T-helper 9 cell (primary cell): ENCODE data around the gene TRPC4AP.
"Not testable (repeated sequence)": the region's sequence is repeated elsewhere in the genome, so short reads cannot be mapped to it uniquely, and the experiment has no call there.

Experiments used
- DNase-seq: peaks from one replicate; pipeline ENCODE4 v3.0.0-alpha.2; 2020

Gene TRPC4AP

DNA sequence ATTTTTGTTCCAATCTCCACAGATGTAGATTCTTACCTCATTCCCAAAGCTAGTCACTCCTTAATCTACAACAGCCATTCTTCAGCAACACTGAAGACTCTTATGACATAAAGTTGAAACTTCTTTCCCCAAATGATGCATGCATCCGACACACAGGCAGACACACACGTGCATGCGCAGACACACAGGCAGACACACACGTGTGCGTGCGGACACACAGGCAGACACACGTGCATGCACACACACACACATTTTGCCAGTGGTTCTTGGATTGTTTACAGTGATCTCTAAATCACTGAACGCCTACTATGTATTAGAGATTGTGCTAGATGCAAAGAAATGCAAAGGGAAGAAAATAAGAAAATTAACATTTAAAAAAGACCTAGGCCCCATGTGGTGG is 9.0 kb upstream of the TRPC4AP start:
- DNase-seq = no peak

DNA sequence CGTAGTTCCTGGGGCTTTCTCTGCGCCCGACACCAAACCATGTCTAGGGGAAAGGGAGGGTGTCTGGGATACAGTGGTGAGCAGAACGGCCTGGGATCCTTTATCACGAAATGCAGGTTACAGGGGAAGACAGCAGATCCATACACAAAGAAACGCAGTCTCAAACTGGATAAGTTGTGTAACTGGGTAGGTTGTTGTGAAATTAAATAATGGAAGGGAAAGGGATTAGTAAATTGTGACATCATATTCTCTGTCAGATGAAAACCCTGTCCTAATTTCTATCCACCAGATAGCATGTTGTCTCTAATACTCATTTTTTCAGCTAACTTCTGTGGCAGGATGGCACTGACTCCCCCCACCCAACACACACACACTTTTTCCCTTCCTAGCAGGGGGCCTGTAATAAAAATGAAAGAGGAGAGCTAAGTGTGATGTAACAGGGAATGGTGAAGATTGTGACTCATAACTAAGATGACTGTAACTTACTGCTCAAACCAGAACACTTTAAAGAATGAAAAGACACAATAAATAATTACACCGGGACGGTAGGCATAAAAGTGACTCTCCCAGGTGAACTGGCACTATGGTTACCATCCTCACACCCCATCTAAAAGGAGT is 769 bp upstream of the TRPC4AP start:
- DNase-seq = no peak

DNA sequence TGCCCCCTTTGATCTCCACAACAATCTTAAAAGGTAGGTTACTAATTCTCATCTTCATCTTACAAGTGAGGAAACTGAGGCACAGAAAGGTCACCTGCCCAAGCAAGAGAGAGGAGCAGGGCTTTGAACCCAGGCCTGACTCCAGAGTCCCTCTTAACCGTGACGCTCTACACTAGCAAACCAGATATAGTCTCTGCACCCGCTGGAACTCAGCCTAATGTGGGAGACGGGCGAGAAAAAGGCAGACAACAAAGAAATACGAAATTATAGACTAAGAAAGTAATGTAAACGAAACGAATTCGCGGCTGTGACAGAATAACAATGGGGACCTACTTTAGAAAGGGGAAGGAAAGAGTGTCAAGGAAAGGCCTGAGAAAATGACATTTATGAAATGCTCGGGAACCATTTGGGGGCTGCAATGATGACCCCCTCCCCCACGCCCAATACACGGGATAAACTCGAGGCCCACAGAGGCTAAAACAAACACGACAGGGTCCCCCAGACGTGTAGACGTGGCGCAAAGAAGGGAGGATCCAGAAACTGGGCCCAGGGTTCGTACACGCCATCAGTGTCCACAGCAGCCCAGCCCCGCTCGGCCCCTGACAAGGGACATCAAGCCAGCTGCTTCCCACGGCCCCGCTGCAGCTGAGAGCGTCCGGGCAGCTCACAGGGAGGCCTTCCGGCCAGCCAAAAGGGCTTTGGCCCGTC is 637 bp downstream of the TRPC4AP start:
- no peak for DNase-seq

DNA sequence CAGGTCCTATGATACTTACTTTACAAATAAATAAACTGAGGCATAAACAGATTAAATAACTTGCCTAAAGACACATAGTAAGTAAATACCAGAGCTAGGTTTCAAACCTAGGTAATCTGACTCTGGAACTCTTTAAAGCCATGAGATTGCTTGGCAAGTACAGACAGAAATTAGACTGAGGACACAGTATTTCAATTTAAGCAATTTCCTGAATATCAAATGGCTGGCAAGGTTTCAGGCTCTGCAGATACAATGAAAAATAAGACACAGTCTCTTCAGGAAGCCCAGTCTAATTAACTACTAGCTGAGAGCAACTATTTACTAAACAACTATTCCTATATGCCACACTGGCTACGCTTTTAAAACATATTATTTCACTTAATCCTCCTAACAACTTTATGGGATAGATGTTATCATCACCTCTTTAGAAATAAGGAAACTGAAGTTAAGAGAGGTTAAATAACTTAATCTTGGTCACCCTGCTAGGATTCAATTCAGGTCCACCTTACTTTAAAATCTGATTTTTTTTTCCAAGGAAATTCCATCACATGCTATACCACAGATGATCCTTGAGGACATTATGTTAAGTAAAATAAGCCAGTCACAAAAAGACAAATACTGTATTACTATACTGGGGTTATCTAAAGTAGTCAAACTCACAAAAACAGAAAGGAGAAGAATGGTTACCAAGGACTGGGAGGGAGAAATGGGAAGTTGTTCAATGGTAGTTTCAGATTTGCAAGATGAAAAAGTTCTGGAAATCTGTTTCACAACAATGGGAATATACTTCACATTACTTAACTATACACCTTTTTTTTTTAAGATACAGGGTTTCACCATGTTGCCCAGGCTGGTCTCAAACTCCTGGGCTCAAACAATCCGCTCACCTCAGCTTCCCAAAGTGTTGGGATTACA is 4.1 kb downstream of the TRPC4AP start:
- DNase-seq = no peak

DNA sequence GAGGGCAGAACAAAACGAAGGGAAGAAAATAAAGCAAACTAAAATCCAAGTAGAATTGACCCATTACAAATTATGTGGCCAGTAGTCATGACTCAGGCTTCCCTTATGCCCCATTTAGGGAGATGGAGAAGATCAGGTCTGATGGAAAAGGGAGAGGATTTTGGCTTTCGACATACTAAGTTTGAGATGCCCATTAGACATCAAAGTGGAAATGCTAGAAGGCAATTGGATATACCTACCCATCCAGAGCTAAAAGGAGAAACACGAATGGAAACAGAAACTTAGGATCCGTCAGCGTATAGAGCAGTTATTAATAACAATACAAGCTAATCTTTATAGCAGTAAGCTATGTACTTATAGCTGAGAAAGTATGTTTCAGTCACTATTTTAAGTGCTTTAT is 4.8 kb downstream of the TRPC4AP start:
- DNase-seq = no peak

DNA sequence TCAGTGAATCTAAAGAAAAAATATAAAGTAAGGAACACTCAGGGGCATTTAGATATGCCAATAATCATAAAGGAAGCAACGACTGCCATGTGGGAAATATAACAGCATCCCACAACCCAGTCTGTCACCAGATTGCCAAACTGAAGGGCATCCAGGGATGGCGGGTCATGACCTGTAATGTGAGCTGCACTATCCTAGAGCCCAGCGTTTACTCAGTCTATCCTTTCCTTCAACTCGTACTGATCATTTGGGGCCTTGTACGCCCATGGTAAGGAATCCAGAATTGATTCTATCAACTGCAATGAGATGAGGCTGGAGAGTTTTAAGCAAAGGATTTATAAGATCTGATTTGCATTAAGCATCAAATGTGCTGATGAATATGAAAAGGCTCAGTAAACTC is 5.3 kb downstream of the TRPC4AP start:
- DNase-seq = no peak

DNA sequence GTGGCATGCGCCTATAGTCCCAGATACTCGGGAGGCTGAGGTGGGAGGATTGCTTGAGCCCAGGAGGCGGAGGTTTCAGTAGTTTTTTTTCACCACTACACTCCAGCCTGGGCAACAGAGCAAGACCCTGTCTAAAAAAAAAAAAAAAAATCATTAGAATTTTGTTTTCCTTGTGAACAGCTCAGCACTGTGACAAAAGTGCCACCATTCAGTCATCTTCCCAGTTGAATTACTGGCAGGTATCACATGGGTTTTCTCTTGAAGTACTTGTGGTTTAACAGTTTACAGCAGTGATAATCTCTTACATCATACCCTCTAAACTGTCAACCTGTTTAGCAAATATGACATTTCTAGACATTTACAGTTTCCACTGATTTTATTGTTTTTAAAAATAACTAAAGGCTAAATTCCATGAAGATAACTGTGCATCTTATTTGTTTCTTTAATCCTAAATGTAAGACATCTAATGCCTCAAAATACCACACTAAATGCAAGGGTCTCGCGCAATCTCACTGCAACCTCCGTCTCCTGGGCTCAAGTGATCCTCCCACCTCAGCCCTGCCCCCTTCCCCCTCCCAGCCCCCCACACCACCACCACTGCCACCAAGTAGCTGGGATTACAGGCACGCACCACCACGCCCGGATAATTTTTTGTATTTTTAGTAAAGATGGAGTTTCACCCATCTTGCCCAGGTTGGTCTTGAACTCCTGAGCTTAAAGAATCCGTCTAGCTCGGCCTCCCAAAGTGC is 7.0 kb downstream of the TRPC4AP start:
- DNase-seq = no peak

DNA sequence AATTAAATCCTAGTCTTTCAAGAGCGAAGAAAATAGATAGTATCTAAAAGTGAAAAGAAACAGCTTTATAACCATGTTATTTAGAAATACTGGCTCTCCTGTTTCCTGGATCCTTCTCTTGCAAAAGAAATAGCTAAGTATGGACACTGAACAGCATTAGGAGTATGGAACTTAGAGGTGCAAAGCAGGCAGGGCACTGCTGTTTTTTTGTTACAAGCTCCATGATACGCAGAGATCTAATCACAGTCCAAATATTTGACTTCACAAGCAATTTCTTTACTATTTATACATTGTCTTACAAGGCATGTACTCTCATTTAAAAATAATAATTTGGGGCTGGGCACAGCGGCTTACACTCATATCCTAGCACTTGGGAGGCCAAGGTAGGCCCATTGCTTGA is 7.6 kb downstream of the TRPC4AP start:
- no peak for DNase-seq

DNA sequence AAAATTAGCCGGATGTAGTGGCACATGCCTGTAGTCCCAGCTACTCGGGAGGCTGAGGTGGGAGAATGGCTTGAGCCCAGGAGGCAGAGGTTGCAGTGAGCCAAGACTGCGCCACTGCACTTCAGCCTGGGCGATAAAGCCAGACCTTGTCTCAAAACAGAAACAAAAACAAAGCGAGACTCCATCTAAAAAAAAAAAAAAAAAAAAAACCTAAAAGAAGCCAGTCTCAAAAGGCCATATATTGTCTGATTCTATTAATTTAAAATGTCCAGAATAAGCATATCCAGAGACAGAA is 12.3 kb downstream of the TRPC4AP start:
- not testable (repeated sequence) for DNase-seq

DNA sequence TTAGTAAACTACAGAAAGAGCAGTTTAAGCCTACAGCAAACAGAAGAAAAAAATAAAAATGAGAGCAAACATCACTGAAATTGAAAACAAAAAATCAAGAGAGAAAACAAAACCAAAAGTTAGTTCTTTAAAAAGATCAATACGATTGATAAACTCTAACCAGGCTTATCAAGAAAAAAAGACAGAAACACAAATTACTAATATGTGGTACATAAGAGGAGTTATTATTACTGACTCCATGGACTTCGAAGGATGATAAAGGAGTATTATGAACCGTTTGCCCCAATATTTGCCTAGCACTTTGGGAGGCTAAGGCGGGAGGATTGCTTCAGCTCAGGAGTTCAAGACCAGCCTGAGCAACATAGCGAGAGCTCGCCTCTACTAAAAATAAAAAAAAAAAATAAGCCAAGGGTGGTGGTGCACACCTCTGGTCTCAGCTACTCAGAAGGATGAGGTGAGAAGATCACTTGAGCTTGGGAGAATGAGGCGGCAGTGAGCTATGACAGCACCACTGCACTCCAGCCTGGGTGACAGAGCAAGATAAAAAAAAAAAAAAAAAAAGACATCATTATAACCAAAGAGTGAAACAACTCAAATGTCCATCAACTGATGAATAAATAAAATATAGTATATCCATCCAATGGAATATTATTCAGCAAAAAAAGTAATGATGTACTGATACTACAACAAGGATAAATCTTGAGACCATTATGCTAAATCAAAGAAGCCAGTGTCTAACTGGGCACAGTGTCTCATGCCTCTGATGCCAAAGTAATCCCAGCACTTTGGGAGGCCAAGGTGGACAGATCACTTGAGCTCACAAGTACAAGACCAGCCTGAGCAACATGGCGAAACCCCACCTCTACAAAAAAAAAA is 12.9 kb downstream of the TRPC4AP start:
- DNase-seq = no peak

DNA sequence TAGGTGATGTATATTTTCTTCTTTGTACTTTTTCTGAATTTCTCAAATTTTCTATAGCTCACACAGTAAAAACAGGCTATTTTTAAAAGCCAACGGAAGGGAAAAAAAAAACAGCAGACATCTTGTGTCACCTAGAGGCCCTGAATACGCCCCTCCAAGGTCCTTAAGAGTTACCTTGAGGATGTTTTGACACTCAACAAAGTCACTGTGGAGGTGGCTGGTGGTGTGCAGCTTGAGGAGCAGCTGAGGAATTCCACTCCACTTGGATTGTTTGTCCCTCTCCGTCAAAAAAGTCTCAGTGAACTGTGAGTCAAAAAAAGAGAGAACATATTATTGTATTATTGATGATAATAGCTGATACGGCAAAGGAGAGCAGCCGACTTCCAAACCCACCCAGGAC is 14.7 kb downstream of the TRPC4AP start:
- no peak for DNase-seq

DNA sequence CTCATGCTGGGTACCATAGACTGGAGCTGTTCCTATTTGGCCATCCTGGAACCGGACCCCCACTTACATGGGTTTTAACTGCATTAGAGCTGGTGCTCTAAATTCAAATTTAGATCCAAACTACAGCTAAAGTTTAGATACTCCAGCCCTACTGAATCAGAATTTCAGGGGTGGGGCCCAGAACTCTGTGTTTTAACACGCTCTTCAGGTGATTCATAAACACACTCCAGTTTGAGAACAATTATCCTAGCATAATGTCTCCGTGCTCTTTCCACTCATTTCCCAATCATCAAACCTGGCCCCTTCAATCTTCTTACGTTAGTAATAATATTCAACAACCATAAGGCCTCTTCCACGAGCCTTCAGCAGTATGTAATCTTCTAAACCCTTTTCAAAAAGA is 15.3 kb downstream of the TRPC4AP start:
- no peak for DNase-seq

DNA sequence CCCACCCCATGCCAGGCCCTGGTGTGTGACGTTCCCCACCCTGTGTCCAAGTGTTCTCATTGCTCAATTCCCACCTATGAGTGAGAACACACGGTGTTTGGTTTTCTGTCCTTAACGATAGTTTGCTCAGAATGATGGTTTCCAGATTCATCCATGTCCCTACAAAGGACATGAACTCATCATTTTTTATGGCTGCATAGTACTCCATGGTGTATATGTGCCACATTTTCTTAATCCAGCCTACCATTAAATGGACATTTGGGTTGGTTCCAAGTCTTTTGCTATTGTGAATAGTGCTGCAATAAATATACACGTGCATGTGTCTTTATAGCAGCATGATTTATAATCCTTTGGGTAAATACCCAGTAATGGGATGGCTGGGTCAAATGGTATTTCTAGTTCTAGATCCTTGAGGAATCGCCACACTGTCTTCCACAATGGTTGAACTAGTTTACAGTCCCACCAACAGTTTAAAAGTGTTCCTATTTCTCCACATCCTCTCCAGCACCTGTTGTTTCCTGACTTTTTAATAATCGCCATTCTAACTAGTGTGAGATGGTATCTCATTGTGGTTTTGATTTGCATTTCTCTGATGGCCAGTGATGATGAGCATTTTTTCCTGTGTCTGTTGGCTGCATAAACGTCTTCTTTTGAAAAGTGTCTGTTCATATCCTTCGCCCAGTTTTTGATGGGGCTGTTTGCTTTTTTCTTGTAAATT is 21.0 kb downstream of the TRPC4AP start:
- not testable (repeated sequence) for DNase-seq

DNA sequence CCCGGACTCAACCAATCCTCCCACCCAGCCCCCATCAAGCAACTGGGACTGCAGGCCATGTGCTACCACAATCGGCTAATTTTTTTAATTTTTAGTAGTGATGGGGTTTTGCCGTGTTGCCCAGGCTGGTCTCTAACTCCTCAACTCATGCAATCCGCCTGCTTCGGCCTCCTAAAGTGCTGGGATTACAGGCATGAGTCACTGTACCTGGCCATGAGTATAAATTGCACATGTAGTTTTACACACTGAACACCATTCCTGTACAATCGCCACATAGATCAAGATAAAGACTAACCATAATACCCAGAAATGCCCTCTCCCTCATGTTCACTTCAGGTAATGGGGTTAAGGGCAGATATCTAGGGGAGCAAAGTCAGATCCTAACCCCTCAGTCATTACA is 26.4 kb downstream of the TRPC4AP start:
- DNase-seq = no peak

DNA sequence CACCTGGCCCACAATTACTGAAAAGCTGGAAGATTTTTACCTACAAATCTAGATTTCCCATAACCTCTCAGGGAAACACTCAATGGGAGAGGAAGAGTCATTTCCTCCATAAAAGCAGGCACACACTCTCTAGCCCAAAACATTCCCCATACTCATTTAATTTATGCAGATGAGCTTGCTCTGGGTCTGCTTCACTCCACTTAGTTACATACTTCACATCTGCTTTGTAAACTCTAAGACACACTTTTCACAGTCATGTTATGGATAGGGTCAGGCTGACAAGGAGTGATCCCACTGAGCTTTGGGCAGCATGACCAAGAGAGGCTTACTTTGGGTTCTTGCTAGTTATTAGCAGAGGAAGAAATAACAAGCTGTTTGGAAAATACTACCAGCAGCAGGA is 27.4 kb downstream of the TRPC4AP start:
- DNase-seq = no peak

DNA sequence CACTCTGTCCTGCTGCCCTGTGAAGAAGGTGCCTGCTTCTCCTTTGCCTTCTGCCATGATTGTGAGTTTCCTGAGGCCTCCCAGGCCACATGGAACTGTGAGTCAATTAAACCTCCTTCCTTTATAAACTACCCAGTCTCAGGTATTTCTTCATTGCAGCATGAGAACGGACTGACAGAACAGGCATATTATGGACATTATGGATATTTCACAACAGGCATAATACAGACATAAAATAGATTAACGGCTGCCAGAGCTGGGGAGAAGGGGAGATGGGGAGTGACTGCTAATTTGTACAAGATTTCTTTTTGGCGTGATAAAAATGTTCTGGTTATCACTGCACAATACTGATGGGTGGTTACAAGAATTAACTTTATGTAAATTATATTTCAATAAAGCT is 29.4 kb downstream of the TRPC4AP start:
- DNase-seq = no peak

DNA sequence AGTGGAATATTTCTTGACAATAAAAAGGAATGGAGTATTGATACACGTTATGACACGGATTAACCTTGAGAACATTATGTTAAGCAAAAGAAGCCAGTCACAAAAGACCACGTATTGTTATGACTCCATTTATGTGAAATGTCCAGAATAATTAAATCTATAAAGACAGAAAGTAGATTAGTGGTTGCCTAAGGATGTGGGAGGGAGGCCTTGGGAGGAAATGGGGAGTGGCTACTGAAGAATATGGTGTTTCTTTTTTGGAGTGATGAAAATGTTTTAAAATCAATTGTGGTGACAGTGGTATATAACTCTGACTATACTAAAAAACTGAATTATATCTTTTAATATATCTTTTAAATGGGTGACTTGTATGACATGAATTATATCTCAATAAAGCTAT is 30.1 kb downstream of the TRPC4AP start:
- DNase-seq = no peak

DNA sequence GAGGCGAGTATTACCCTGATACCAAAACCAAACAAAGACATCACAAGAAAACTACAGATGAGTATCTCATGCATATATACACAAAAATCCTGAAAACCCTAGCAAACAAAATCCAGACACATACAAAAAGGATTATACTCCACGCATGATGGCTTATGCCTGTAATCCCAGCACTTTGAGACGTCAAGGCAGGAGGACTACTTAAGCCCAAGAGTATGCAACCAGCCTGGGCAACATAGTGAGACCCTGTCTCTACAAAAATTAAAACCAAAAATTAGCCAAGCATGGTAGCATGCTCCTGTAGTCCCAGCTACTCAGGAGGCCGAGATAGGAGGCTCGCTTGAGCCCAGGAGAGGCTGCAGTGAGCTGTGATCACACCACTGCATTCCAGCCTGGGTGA is 32.4 kb downstream of the TRPC4AP start:
- no peak for DNase-seq

DNA sequence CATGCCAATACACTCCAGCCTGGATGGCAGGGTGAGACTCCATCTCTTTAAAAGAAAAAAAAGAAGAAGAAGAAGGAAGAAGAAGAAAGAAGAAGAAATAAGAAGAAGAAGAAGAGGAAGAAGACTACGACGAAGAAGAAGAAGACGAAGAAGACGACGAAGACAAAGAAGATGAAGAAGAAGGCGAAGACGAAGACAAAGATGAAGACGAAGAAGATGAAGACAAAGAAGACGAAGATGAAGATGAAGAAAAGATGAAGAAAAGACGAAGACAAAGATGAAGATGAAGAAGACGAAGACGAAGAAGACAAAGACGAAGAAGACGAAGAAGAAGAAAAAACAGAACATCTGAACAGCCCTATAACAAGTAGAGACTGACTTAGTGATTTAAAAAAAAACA is 33.0 kb downstream of the TRPC4AP start:
- DNase-seq = no peak

DNA sequence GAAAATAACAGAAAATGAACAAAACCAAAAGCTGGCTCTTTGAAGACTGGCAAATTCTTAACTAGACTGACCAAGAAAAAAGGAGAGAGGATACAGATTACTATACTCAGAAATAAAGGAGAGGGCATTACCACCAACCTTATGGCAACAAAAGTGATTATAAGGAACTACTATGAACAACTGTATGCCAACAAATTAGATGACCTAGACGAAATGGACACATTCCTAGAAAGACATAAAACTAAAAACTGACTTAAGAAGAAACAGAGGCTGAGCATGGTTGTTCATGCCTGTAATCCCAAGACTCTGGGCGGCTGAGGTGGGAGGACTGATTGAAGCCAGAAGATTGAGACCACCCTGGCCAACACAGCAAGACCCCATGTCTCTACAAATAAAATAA is 33.5 kb downstream of the TRPC4AP start:
- DNase-seq = no peak

DNA sequence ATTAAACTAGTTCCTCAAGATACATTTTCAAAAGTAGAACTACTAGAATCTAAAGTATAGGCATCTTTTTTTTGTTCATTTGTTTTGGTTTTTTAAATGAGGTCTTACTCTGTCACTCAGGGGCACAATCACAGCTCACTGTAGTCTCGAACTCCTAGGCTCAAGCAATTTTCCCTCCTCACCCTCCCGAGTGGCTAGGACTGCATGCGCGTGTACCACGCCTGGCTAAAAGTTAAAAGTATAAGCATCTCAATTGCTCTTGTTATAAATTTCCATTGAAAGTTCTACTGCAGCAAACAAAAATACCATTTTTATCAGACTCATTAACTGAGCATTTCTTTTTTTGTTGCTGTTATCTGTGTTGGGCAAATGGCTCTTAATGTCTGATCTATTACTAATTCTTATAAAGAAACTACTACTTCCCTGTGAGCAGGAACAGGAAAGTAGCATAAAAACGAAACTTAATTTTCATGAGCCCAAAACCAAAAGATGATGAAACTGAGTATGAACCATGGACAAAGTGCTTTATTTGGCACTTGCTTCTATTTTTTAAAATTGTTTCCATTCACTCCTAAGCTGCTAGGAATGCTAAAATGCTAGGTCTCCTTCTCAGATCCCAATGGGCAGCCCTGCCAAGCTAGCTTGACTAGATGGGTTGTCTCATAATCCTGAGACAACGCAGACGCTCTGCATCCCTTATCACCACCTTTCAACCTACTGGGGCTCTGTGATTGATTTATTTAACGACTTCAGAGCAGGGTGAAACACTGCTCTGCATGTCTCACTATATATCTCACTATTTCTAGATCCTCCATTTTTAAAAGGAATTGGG is 36.9 kb downstream of the TRPC4AP start:
- no peak for DNase-seq
